Left hindlimb (tissue), 1 donor: ENCODE results near the gene ALDH3B1.

Experiments
- DNase-seq: peaks from one replicate; pipeline ENCODE4 v3.0.0-alpha.2; 2018

The ALDH3B1 gene

GRCh38 chr11:68076371-68077042 lies 66.4 kb downstream of the ALDH3B1 start:
- DNase-seq, result no peak

- no peak for DNase-seq
These were observed 67.8 kb downstream of the ALDH3B1 start for GRCh38 chr11:68077617-68078582.
